ENCODE results near the gene DYSF.

The DYSF gene

GRCh38 chr2:71578767-71579342 lies 125.5 kb downstream of the DYSF start:
- no peak for DNase-seq

DNA sequence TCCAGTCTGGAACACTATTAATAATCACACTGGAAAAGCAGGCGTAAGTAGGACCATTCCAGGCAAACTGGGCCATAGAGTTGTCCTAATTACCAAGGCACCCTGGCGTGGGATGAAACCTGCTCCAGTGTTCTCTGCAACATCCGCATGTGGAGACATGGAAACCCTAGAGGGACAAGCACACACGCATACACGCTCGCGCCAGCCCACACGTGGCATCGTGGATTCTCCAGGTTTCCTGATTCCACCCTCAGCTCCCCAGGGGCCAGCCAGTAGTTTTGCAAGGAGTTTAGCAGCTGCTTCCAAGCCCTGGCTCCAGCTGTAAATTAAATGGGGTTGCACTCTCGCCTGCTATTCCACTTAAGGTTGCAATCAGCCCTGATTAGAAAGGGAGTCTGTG lies 127.7 kb downstream of the DYSF start:
- no peak for DNase-seq

GRCh38 chr2:71583876-71584275 lies 130.5 kb downstream of the DYSF start:
- no peak for DNase-seq

DNA sequence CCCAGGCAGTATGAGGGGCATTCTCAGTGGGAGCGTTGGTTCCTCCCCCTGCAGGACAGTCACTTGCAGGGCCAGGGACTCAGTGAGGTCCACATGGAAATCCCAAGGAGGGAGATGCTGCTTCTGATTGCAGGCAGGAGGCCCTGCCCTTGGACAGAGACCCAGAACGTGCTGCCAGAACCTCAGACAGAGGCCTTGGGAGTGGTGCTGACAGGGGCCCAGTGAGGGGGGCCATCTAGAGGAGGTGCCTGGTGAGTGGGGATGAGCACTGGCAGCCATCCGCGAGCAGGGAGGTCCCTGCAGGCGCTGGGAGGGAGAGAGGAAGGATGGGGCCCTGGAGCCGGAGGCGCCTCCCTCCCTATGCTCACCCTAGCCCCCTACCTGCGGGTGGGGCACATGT lies 133.1 kb downstream of the DYSF start:
- no peak for DNase-seq

- DNase-seq = no peak
Observed at GRCh38 chr2:71587509-71588073, 134.2 kb downstream of the DYSF start.

GRCh38 chr2:71588497-71589170 lies 135.3 kb downstream of the DYSF start:
- no peak for DNase-seq

DNA sequence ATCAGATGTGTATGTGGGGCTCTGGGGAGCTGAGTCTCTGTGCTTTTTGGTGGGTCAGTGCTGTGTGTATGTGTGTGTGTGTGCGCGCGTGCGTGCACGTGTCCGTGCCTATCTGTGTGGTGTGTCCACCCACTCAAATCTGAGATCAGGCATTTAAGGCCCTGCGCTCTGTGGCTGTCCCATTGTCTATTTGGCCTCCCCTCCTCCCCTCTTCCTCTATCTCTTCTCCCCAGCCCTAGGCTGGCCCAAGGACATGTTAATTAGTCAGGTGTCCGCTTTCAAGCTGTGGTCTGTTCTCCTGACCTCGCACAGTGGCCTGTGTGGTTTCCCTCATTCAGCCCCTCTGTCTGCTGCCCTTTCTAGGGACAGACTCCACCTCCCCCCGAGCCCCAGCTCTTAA lies 136.4 kb downstream of the DYSF start:
- DNase-seq = no peak

GRCh38 chr2:71591044-71591443 lies 137.7 kb downstream of the DYSF start:
- no peak for DNase-seq

DNA sequence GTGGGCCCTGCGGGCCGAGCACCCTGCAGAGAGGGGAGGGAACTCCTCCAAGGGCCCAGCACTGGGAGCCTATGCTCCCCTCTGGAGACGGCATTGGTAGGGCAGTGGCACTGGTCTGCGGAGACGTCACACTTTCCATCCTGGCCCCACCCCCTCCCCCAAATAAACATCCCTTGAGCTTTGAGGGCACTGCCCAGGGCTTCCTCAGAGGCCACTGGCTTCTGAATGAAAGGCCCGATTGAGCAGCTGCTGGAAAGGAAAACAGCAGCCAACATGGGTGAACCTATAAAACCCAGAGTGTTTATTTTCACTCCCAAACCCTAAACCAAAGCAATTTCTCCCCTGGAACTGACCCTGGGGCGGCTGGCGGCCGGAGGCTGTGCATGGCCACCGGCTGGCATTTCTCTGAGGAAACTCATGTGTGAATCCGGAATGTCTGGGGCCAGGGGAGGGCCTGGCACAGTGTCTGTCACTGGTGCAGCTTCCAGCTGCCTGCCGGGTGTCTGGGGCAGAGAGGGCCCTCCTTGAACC lies 138.9 kb downstream of the DYSF start:
- DNase-seq = no peak

DNA sequence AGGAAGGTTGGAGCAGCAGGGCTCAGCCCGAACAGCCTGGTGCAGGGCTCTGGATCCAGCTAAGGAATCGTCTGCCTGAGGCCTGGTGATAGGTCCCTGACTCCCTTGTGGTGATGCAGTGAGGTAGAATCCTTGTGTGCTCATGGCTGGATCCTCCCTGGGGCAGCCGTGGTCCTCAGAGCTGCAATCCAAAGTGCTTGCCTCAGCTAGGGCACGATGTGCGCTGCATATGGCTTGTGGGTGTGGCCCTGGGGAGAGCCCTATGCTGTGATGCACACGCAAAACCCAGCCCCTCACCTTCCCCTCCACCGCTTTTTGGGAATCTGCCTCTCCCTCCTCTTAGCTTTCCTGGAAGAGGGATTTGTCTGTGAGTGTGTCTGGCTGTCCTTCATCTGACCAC lies 142.2 kb downstream of the DYSF start:
- no peak for DNase-seq

DNA sequence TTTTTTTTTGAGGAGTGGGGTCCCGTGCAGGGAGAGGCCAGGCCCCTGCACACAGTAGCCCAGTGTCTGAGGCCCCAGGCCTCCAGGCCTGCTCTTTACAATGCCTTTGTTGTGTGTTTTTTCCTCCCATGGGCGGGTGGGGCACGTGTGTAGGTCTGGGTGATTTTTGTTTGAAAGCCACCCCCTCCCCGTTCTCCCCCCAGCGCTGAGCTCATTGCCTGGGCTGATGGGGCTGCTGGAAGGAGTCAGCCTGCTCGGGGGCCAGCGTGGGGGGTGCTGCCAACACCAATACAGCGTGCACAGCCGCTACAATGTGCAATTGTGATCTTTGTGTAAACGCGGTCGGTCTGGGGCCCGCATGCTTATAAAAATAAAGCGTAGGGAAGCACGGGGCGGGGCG lies 142.7 kb downstream of the DYSF start:
- no peak for DNase-seq

DNA sequence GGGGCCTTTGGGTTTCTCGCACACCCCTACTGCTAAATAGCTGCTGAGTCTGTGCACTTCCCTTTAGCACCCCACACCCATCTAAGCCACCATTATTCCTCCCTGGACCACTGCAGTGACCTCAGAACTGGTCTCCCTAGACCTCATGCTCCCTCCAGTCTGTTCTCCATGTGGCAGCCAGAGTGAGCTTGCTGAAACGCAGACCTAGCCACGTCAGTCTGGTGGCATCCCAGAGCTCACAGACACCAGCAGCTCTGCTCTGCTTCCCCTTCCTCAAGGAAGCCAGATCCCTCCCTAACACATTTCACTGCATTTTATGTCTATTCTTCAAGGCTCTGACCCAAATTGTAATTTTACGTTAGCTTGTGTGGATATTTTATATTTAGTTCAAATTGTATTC lies 144.4 kb downstream of the DYSF start:
- DNase-seq = no peak

DNA sequence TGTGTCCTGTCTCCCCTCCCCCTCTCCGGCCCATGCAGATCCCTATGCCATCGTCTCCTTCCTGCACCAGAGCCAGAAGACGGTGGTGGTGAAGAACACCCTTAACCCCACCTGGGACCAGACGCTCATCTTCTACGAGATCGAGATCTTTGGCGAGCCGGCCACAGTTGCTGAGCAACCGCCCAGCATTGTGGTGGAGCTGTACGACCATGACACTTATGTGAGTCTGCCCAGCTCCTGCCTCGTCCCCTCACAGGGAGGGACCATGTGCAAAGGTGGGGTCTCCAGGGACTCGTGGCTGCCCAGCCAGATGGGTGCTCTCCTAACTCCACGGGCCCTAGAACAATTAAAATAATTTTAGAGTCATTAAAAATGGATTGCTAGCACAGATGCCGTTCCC lies 145.2 kb downstream of the DYSF start:
- no peak for DNase-seq

DNA sequence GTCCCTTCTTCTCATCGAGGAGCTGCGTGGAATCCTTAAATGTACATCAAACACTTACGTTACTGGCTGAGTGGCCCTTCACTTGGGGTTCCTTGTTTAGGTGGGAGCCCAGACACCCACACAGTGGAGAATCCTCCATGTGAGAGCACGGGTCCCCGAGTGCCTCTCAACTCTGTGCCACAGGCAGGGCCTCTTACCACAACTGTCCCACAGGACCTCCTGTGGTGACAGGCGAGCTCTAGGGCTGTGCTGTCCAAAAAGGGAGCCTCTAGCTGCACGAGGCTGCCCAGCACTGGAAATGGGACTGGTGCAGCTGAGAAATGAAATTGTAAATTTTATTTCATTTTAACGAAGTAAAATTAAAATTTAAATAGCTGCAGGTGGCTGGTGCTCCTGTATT lies 145.7 kb downstream of the DYSF start:
- no peak for DNase-seq

- DNase-seq = no peak
Observed at GRCh38 chr2:71599646-71600236, 146.4 kb downstream of the DYSF start.

DNA sequence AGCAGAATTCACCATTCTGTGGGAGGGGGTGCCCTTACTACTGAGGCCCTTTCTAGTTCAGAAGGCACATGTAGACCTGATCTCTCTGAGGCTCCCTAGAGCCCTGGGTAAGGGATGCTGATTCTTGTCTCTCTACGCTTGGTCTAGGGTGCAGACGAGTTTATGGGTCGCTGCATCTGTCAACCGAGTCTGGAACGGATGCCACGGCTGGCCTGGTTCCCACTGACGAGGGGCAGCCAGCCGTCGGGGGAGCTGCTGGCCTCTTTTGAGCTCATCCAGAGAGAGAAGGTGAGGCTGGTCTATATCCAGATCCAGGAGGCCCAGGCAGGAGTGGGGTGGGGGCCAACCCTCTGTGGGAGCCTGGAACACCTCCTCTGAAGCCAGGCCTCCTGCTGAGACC lies 147.2 kb downstream of the DYSF start:
- no peak for DNase-seq

DNA sequence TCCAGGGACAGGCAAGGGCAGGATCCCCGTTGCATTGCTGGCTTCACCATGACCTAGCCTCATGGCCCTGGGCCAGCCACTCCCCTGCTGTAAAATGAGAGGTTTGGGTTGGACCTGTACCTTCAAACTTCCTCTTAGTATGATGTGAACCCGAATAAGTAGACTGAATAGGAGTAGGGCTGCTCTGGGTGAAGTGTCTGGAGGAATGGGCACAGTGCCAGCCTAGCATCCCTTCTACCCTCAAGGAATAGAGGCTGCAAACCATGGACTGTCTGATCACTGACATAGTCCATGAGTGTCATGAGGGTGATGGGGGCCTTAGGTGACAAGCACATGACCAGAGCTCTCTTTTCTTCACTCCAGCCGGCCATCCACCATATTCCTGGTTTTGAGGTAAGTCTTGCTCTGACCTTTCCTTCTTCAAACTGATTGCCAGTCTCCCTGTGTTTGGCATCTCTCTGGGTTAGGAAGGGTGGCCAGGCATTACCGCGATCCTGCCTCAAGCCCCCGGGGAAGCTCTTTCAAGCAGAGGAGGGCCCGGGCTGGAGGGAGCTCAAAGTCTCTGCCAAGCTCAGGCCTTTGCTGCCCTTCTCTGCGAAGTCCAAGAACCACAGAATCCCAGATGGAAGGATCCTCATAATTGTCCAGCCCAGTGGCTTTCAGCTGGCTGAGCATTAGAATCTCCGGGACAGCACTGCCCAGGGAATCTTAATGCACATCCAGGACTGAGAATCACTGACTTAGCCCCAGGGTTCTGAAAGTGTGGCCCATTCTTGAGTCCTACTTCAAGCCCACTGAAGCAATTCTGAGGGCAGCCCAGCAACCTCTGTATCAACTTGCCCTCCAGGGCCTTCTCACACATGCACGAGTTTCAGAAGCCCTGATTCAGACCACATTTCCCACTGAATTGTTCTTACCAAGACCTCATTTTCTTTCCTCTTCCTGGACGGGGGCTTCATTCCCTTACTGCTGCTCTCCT lies 148.1 kb downstream of the DYSF start:
- DNase-seq = no peak

GRCh38 chr2:71602115-71602495 lies 148.7 kb downstream of the DYSF start:
- DNase-seq = no peak

GRCh38 chr2:71602581-71602980 lies 149.2 kb downstream of the DYSF start:
- DNase-seq = peak; percentile 12

DNA sequence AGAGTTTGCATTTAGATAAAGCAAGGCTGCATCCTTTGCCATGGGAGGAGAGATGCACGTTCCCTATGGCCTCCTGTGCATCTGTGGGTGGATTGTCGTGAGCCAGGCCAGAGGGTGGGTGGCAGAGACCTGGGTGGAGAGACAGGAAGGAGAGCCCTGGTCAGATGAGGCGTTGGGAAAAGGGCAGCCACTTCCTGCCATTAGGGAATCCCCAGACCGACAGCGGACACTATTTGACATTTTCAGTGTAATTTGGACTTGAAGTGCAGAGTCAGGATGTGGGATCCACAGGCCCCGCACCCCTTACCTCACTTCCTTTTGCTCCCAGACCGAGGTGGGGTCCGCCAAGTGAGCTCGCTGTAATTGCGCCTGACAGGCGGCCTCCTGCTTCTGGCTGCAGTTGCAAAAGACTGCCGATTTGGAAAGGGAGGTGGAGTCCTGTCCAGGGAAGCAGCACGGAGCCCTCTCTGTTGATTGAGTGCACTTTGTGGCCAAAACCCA lies 150.0 kb downstream of the DYSF start:
- DNase-seq = peak; percentile 41

DNA sequence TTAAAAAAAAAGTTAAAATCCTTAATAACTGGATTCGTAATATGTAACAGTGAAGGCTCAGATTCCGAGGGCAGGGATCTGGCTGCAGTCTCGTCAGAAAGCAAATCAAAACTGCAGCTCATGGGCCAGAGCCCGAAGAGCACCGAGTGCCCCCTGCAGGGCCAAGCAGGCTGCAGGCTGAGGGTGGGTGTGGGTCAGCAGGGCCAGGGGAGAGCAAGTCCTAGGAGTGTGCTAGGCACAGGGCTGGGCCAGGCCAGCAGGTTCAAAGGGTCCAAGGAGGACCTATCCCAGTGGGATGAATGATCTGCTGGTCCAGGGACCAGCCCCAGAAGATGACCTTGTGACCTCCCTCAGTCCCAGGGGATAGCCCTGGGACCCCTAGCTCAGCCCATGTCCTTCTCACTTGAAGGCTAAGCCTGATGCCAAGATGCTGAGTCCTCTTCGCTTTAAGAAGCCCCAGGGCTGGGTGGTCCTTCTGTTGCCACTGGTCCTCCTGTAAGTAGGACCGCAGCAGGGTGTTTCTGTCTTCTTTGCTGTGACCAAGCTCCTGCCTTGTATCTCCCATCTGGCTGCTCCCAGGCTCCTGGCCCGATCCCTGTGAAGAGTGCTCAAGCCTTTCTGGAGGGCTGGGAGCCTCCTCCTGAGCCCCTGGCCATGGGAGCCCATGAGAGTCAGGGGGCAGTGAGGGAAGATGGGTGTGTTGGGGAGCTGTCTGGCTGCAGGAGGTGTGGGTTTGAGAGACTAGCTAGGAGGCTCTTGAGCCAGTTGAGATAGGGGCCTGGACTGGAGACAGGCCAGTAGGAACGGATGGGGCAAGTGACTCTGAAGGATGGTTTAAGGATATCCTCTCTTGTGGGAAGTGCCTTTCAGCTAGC lies 150.7 kb downstream of the DYSF start:
- peak; percentile 34 for DNase-seq

DNA sequence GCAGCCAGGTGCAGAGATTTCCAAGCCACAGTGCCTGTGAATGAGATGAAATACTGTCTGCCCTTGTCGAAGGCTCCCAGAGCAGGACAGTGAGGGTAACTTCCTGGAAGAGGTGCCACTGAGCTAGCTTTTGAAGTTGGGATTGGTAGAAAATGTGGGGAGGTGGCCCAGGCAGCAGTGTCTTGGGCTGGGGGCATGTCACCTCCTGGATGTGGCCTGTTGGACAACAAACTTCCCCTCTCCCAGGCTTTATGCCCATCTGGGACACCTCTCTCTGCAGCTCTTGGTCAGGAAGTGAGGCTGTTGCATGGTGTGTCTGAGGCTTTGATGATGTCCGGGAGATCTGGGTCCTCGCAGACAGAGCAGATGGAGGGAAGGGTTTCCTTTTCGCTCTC lies 151.4 kb downstream of the DYSF start:
- peak; percentile 36 for DNase-seq
